ENCODE results near the gene APBA2. TPM values are rescaled to one million over a fixed set of nuclear protein-coding genes. Genes with fewer than 3 reads are reported as not detected.

Gene APBA2
- total RNA-seq, 1 donor: 4.7 TPM

DNA sequence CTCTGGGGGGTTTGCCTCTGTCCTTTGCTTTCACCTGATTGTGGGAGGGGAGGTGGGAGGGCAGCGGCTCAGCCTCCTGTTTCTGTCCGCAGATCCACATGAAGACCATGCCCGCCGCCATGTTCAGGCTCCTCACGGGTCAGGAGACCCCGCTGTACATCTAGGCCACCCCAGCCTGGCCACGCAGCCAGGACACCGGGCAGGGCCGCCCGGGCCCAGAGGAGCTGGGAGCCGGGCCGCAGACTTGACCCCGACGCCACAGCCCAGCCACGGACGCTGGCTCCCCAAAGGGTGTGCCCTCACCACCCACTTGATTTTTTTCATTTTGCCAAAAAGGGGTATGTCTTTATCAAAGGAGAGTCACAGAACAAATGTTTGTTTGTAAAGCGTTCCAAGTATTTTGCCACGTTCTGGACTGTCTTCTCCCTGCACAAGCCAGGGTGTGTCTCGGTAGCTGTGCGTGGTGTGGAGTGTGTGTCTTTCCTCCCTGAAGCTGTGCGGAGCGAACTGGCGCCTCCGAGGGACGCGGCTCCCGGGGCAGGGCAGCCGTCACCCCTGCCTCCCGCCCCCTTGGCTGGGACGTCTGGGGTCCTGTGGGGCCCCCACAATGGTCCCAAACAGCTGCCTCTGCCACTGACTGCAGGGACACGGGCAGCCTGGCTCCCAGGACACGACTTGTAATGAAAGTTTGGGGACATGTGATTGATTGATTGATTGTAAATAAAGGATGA, 231.4 kb downstream of the APBA2 start:
- DNase-seq (ENCODE audit: low read depth): no peak
- TF ChIP-seq, protein P1, sequence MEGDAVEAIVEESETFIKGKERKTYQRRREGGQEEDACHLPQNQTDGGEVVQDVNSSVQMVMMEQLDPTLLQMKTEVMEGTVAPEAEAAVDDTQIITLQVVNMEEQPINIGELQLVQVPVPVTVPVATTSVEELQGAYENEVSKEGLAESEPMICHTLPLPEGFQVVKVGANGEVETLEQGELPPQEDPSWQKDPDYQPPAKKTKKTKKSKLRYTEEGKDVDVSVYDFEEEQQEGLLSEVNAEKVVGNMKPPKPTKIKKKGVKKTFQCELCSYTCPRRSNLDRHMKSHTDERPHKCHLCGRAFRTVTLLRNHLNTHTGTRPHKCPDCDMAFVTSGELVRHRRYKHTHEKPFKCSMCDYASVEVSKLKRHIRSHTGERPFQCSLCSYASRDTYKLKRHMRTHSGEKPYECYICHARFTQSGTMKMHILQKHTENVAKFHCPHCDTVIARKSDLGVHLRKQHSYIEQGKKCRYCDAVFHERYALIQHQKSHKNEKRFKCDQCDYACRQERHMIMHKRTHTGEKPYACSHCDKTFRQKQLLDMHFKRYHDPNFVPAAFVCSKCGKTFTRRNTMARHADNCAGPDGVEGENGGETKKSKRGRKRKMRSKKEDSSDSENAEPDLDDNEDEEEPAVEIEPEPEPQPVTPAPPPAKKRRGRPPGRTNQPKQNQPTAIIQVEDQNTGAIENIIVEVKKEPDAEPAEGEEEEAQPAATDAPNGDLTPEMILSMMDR (IDR thresholded peaks at IDR 0.05; ENCODE audit: insufficient read depth, low read depth, low read length): no peak
- H3K4me3 ChIP-seq (ENCODE audit: low read depth, low read length): no peak overlapping the region

DNA sequence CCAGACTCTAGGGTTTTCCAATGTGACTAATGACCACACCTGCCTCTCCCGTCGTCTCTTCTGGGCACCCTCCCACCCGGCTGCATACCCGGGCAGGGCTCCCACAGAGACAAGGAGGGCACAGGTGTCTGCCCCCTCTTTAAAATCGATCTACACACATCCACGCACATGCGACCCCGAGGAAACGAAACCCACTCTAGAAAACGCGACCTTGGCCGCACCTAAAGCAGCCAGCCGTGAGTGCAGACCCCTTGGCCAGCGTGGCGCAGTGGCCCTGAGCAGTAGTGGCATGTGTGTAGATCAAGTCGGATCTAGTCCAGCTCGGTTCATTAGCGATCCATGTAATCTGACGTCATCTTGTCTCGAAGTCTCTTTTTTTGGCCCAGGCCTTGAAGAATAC, 232.0 kb downstream of the APBA2 start:
- TF ChIP-seq, protein P1 (IDR thresholded peaks at IDR 0.05; ENCODE audit: insufficient read depth, low read depth, low read length): no peak
- no peak for DNase-seq (ENCODE audit: low read depth)
- no peak overlapping the region for H3K4me3 ChIP-seq (ENCODE audit: low read depth, low read length)

DNA sequence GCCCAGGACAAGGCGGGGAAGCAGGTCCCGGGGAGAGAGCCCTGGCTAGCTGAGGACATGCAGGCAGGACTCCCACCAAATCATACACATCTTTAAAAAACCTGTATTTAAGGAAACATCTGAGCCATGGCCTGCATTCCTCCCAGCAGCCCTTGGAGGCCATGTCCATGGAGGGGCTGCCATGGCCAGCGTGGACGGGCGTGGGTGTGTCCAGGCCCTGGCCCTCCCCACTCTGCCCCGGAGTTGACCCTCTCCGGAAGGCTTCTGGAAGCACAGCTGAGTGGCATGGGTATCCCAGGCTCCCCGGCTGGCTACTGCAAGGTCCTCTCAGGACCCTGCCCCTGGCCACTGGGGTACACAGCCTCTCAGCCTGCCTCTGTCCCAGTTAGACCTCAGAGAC, 234.1 kb downstream of the APBA2 start:
- no peak overlapping the region for H3K4me3 ChIP-seq (ENCODE audit: low read depth, low read length)
- TF ChIP-seq, protein P1 (IDR thresholded peaks at IDR 0.05; ENCODE audit: insufficient read depth, low read depth, low read length): no peak
- no peak for DNase-seq (ENCODE audit: low read depth)

DNA sequence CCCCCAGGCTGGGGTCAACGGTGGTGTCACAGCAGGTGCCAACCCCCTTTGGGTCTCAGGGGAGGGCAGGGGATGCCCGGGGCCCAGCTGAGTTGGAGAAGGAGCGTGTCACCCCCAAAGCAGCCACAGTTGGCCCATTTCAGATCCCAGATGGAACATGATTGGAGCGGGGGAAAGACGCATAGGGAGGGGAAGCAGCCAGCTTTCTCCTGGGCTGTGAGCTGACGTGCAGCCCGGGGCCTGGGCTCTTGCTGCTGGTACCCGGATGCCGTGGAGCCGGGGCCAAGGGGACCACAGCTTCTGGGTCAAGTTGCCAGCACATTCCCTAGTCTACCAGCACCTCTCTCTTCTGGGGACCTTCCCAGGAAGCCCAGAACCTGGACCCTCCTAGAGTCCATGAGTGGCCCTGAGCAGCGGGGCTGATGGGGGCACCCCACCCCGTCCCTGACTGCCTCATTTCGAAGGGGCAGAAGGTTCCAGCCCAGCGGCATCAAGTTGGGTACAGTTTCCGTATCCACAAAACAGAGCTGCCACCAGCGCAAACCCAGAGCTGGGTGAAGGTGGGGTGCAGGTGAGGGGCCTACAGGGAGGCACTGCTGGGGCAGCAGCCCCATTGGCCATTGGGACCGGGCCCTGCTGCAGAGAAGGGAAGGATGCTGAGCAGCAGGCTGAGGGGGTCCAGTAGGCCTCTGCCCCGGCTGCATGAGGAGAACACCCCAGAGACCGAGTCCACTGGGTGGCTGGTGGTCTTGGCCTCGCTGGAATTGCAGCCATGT, 235.0 kb downstream of the APBA2 start:
- no peak overlapping the region for H3K4me3 ChIP-seq (ENCODE audit: low read depth, low read length)
- TF ChIP-seq, protein P1 (IDR thresholded peaks at IDR 0.05; ENCODE audit: insufficient read depth, low read depth, low read length): no peak
- no peak for DNase-seq (ENCODE audit: low read depth)

DNA sequence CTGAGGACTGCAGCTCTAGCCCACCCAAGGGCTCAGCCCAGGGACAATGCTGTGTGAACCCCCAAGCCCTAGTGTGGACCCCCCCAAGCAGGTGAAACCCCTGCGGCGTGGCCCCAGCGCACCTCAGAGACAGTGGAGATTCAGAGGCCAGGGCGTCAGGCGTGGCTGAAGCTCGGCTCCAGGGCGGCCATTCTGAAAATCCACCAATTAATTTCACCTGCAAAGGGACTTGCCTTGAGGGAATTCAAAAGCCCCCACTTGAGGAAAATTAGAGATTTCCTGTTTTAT, 235.5 kb downstream of the APBA2 start:
- TF ChIP-seq, protein P1 (IDR thresholded peaks at IDR 0.05; ENCODE audit: insufficient read depth, low read depth, low read length): no peak
- no peak overlapping the region for H3K4me3 ChIP-seq (ENCODE audit: low read depth, low read length)
- no peak for DNase-seq (ENCODE audit: low read depth)

DNA sequence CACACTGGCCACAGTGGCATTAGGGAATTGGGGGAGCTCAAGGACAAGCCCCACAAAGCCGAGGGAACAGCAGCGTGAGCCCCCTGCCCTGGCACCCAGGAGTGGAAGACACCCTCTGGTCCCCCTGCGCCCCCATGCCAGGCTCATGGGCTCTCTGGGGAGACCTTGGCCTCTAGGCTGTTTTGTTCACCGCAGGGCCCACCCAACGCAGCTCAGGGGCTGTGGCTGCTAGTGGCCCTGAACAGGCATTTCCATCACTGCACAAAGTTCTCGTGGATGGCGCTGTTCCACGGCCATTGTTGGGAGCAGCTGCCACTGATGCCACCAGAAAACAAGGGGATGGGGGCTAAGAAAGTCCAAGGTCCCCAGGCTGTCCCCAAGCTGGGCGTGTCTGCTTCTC, 236.1 kb downstream of the APBA2 start:
- TF ChIP-seq, protein P1 (IDR thresholded peaks at IDR 0.05; ENCODE audit: insufficient read depth, low read depth, low read length): no peak
- no peak for DNase-seq (ENCODE audit: low read depth)
- H3K4me3 ChIP-seq (ENCODE audit: low read depth, low read length): no peak overlapping the region
